HG03457 (cell line): ENCODE data around the gene OBSL1.

Experiments
- ATAC-seq: cut with Tn5 transposase; IDR thresholded peaks from one replicate; pipeline ENCODE4 v1.9.1; 2021; ENCODE audit warnings: moderate number of reproducible peaks; ENCODE audit not compliant: unreplicated experiment

OBSL1 gene

GRCh38 chr2:219515874-219516629, 55.3 kb downstream of the OBSL1 start:
- ATAC-seq, result no peak

DNA sequence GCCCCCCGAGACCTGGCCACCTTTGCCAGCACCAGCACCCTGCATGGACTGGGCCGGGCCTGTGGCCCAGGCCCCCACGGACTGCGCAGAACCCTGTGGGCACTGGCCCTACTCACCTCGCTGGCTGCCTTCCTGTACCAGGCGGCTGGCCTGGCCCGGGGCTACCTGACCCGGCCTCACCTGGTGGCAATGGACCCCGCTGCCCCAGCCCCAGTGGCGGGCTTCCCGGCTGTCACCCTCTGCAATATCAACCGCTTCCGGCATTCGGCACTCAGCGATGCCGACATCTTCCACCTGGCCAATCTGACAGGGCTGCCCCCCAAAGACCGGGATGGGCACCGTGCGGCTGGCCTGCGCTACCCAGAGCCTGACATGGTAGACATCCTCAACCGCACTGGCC, 56.5 kb downstream of the OBSL1 start:
- ATAC-seq, result no peak

- no peak for ATAC-seq
Measured at GRCh38 chr2:219514196-219514761, 57.1 kb downstream of the OBSL1 start, which contains the start of gene ASIC4. ASIC4 (plus strand) TSS chr2:219514482; CDS start chr2:219514725, 243 bp downstream.

DNA sequence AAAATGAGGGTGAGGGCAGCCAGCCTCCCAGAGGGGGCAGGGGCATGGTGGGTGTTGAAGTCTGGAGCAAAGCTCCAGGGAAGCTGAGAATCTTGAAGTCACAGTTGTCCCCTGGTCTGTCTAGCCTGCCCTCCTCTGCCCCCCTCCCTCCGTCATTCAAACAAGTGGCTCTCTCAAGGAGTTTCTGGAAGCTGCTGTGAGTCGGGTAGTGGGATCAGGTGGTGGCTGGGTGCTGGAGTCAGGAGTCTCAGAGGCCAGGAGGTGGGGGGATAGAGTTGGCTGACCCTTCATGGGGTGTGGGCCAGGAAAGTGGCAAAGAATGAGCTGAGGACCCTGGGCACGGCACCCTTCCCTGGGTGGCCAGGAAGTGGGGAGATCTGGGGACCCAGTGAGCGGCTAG, 57.6 kb downstream of the OBSL1 start:
- no peak for ATAC-seq

GRCh38 chr2:219512524-219513216, 58.7 kb downstream of the OBSL1 start:
- ATAC-seq, result no peak

DNA sequence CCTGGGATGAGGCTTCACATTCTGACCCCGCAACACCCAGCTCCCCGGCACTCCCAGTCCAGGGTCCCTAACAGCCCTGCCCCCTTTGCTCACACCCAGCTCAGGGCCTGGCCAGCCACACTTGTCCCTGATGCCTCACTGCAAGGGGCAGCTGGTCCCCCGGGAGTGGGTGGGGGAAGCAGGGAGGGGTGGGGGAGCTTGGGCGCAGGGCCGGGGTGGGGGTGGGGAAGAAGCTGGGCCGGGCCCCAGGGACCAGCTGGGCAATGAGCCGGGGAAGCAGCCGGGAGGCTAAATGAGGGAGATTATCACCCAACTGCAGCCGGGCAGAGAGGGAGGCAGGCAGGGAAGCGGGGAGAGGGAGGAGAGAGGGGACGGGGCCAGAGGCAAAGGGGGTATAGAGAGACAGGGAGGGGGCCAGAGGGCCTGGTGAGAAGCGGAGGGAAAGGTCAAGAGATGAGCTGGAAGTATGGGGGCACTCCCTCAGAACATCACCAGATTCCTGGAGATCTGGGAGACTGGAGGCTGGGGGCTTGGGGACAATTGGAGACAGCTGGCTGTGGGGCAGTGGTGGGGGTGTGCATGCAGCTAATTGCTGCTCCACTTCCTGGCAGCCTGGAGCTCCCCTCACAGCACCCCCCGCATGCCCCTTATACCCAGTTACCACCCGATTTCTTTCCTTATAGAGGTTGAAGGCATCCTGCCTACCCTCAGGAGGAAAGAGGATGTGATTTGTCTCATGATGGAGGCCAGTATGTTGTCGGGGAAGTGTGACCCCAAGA, 59.6 kb downstream of the OBSL1 start:
- no peak for ATAC-seq

DNA sequence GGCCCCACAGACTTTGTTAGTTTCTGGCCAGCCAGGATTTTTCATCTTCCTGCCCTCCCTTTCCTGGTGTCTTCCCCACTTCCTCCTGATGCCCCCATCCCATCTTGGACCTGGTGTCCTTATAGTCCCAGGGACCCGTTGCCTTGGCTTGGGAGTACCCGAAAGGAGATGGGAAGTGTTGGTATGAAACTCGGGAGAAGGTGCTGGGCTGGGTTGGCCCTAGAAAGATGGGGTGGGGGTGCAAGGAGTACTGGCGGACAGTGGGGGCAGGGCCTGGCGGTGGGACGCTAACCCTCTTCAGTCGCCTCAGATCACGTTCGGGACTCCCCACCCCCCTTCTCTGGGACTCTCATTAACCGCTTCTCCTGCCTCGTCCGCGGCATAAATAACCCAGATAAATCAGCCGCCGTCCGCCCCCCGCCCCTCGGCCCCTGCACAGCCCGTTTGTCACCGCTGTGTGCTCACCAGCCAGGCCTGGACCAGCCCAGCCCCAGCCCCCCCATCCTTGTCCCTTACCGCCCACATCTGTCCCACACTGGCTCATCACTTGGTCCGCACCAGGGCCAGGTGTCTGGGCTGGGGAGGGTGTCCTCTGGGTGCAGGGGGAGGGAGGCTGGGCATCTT, 60.7 kb downstream of the OBSL1 start:
- no peak for ATAC-seq

GRCh38 chr2:219509780-219510511, 61.4 kb downstream of the OBSL1 start:
- peak; percentile 54 for ATAC-seq

GRCh38 chr2:219508971-219509779, 62.2 kb downstream of the OBSL1 start:
- ATAC-seq, result no peak

DNA sequence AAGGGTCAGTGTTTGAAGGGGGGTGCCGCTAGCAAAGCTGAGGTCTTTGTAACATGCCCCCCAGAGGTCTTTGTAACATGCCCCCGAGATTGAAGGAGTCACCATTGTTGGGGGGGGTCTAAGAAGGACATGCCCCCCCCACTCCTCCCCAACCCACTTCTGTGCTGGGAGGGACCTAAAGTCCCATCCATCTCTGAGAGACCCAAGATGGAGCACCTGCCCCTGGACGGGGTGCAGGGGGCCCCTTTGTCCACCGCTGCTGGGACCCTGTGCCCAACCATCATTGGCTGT, 63.0 kb downstream of the OBSL1 start:
- no peak for ATAC-seq

DNA sequence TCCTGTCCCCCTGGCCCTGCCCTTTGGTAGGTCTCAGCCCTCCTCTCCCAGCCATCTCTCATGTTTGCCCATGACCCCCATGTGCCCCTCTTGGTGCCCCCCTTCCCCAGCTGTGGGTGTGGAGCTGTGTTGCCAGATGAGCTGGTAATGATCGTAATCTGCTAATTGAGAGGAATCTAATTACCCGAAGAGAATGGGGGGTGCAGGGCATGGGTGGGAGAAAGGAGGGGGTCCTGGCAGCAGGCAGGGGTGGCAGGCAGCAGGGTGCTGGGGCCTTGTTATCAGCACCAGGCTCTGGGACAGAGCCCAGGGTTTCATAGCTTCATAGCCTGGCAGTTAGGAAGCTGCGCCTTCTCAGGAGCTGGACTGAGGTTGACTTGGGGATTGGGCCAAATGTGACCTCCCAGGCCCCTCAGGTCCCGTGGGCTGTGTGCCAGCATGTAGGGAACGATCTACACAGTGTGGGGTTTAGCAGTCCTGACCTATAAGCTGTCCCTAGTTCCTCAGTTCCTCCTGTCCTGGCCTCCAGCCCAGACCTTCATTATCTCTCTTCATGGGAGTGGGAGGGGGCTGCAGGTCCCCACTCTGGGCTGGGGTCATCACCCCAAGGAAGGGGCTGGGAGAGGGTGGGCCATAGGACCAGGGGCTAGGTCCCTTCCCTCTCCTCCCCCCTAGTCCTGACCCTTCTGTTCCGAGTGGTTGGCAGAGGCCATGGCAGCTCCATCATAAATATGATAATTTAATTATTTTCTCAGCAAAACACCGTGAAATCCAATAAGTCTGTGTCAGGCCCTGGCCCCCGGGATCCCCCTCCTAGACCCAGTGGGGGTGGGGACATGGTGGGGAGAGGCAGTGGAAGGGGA, 63.5 kb downstream of the OBSL1 start:
- ATAC-seq, result no peak

DNA sequence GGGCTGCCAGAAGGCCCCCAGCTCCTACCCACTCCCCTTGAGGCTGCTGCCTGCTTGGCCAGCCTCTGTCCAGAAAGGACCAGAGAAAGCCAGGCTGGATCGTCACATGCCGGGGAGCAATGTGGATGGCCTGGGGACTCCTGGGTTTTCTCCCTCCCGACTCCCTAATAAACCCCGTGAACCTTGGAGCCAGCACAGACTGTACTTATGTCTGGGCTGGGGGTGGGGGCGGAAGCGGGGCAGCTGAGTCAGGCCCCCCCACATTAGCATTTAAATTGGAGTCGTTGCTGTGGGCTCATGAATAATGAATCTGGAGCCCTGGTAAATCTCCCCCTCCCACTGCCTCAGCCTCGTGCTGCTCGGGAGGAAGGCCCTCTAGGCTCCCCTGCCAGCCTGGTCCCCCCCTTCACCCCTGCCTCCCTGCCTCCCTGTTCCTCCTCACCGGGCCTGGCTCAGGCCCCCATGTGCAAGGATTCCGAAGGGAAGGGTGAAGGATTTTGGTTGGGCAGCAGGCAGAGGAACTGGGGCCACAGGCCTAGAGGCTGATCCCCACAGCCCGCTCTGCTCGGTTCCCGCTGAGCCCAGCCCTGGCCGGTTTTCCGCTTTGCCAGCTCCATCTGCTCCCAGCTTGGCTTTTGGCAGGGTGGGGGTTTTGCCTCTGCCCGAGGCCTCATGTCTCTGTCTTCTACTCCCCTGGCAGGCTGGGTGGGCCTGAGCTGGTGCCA, 64.4 kb downstream of the OBSL1 start:
- ATAC-seq, result no peak

GRCh38 chr2:219506153-219506801, 65.1 kb downstream of the OBSL1 start:
- ATAC-seq, result no peak

DNA sequence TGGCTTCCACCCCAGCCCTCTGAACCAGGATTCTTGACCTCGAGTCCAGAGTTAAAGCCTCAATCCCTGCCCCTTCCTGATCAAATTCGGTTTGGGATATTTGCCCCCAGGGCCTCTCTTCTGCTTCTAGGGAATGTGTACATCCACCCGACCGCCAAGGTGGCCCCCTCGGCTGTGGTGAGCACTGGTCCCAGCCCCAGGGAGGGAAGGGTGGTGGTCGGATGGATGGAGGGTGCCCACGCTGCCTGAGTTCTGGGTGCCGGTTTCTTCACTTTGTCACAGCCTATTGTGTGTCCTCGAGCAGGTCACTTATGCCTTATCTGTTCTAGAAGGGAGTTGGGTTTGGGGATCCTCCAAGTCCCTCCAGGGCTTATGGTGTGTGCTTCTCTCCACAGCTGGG, 65.8 kb downstream of the OBSL1 start:
- no peak for ATAC-seq

GRCh38 chr2:219502618-219503017, 68.7 kb downstream of the OBSL1 start:
- ATAC-seq, result no peak

DNA sequence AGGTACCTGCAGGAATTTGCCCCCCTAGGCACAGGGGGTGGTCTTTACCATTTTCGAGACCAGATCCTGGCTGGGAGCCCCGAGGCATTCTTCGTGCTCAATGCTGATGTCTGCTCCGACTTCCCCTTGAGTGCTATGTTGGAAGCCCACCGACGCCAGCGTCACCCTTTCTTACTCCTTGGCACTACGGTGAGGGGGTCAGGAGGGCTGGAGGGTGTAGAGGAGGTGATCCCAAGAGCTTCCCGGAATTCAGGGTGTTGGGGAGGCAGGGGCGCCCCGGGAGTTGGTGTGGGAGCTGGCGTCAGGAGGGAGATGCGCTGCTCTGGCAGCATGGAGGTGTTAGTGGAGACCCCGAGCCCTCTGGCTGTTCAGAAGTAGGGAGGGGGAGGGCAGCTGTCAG, 69.5 kb downstream of the OBSL1 start:
- ATAC-seq, result no peak
